Choroid plexus epithelial cell (primary cell): ENCODE measurements around the gene STK36.
A peak's percentile ranks its signal among the peaks of the same experiment; 100 is the strongest.
"Not testable (repeated sequence)": the region's sequence is repeated elsewhere in the genome, so short reads cannot be mapped to it uniquely, and the experiment has no call there.

Experiments
- DNase-seq: peaks from one replicate; pipeline ENCODE4 v3.0.0-alpha.2; 2010; ENCODE audit warnings: low read depth
- H3K4me3 ChIP-seq: 2 replicates; pipeline ENCODE4 v1.5.1; 2011; ENCODE audit warnings: low read depth, mild to moderate bottlenecking, control low read depth, low read length, moderate library complexity
- TF ChIP-seq, protein P1 (sequence below): conservative IDR thresholded peaks from 2 replicates; pipeline ENCODE4 v1.5.1; 2011; ENCODE audit warnings: low read depth, mild to moderate bottlenecking, control low read depth, inconsistent platforms, low read length, moderate library complexity

The STK36 gene

DNA sequence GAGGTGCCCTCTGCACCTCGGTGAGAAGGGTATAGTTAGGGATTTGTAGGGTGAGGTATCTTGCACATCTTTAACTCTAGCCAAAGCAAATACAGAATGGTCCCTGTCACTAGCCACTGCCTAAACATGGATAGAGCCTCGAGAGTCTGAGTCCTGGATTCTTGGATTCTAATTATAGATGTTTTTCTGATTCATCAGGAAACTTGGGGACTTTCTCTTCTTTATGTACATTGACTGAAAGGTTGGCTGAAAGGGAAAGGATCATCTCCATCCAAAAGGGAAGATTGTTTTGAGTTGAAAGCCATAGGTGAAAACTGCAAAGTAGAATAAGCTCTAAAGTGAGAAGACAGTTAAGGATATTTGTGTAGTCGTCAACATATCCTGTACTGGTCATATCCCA lies 8.2 kb downstream of the STK36 start:
- TF ChIP-seq, protein P1, sequence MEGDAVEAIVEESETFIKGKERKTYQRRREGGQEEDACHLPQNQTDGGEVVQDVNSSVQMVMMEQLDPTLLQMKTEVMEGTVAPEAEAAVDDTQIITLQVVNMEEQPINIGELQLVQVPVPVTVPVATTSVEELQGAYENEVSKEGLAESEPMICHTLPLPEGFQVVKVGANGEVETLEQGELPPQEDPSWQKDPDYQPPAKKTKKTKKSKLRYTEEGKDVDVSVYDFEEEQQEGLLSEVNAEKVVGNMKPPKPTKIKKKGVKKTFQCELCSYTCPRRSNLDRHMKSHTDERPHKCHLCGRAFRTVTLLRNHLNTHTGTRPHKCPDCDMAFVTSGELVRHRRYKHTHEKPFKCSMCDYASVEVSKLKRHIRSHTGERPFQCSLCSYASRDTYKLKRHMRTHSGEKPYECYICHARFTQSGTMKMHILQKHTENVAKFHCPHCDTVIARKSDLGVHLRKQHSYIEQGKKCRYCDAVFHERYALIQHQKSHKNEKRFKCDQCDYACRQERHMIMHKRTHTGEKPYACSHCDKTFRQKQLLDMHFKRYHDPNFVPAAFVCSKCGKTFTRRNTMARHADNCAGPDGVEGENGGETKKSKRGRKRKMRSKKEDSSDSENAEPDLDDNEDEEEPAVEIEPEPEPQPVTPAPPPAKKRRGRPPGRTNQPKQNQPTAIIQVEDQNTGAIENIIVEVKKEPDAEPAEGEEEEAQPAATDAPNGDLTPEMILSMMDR: no peak
- DNase-seq: no peak
- H3K4me3 ChIP-seq: no peak overlapping the region

DNA sequence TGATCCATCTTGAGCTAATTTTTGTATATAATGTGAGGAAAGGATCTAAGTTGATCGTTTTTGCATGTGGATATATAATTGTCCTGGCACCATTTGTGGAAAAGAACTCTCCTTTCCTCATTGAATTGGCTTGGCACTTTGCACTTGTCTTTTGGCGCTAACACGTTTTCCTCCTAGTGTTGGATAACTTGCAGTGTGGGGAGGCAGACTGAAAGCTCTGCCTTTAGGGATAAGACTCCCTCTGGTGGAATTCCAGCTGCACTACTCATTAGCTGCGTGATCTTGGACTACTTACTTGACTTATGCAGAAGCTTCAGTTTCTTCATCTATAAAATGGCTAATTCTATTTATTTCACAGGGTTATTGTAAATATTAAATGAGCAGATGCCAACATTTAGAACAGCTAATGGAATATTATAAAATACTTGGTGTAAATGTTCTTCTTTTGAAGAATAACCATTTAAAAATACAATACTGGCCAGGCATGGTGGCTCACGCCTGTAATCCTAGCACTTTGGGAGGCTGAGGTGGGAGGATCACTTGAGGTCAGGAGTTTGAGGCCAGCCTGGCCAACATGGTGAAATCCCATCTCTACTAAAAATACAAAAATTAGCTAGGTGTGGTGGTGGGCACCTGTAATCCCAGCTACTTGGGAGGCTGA lies 15.6 kb downstream of the STK36 start:
- peak; percentile 92 for DNase-seq
- TF ChIP-seq, protein P1: peak; percentile 95
- H3K4me3 ChIP-seq: not testable (repeated sequence)

DNA sequence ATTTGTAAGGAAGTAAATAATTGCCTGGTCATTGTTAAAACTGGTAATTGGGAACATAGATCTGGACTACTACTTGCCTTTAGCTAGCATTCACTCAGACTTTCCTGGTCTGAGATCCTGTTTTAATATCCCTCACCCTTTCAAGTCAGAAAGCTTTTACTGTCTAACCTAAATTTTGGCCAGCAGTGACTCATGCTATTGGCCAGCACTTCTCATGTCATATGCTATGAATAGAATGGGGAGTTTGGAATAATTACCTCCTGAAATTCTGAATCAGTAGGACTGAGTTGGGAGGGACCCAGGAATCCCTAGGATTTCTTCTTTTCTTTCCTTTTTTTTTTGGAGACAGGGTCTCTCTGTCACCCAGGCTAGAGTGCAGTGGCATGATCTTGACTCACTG lies 19.3 kb downstream of the STK36 start:
- TF ChIP-seq, protein P1: no peak
- H3K4me3 ChIP-seq: no peak overlapping the region
- peak; percentile 16 for DNase-seq

DNA sequence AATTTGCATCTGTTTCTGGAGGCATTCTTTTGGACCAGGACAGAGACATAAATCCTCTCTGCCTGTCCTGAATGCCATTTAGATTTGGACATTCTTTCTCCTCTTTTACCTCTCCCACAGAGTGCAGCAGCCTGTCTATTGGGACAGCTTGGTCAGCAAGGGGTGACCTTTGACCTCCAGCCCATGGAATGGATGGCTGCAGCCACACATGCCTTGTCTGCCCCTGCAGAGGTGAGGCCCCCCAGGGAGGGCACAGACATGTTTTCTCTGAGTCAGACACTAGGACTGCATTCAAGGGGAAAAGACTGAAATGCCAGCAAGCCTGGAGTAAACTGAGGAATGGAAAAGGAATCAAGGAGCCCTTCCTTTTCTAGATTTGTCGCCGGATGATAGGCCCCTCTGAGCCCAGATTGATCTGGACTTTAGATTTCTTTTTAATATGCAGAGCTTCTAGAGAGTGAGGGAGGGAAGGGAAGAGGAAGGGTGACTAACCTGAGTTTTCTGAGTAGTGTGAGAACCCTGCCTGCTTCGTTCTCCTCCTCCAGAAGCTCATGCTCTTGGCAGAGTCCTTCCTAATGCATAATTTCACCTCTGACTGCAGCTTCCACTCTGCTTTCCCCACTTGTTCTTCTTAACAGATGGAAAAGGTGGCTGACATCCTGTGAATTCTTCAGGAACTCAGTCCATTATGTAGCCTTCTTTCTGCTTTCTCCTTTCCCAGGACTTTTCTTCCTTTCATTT lies 22.7 kb downstream of the STK36 start:
- TF ChIP-seq, protein P1: no peak
- H3K4me3 ChIP-seq: no peak overlapping the region
- peak; percentile 83 for DNase-seq

DNA sequence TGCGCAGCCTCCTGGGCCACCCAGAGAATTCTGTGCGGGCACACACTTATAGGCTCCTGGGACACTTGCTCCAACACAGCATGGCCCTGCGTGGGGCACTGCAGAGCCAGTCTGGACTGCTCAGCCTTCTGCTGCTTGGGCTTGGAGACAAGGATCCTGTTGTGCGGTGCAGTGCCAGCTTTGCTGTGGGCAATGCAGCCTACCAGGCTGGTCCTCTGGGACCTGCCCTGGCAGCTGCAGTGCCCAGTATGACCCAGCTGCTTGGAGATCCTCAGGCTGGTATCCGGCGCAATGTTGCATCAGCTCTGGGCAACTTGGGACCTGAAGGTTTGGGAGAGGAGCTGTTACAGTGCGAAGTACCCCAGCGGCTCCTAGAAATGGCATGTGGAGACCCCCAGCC lies 27.0 kb downstream of the STK36 start:
- TF ChIP-seq, protein P1: no peak
- DNase-seq: no peak
- no peak overlapping the region for H3K4me3 ChIP-seq

DNA sequence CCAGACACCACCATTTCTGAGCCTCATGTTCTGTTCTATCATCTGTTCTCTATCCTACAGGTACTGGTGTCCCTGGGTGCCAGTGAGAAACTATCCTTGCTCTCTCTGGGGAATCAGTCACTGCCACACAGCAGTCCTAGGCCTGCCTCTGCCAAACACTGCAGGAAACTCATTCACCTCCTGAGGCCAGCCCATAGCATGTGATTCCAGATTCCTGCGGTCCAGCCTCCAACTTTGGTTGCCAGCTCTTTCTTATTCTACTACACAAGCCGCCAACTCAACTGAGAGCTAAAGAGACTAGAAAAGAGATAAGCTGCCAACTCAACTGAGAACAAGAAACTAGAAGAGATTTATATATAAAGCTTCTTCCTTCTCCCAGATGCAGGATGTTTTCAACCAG lies 29.9 kb downstream of the STK36 start:
- H3K4me3 ChIP-seq: no peak overlapping the region
- TF ChIP-seq, protein P1: no peak
- no peak for DNase-seq

DNA sequence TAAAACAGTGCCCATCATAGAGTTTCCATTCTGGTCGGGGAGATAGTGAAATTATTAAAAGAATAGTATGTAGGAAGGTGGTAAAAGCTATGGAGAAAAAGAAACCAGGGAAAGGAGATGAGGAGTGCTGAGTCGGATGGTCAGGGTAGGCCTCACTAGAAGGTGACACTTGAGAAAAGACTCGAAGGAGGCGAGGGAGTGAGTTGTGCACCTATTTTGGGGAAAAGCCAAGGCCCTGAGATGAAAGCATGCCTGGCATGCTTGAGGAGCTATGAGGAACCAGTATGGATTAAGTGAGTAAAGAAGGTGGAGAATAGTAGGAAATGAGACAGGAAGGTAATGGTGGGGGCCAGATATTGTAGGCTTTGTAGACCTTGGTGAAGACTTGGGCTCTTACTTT lies 31.5 kb downstream of the STK36 start:
- DNase-seq: no peak
- TF ChIP-seq, protein P1: no peak
- H3K4me3 ChIP-seq: no peak overlapping the region
